ENCODE results near the gene ZNF687.
"Not testable (repeated sequence)": the region's sequence is repeated elsewhere in the genome, so short reads cannot be mapped to it uniquely, and the experiment has no call there.

The ZNF687 gene, protein sequence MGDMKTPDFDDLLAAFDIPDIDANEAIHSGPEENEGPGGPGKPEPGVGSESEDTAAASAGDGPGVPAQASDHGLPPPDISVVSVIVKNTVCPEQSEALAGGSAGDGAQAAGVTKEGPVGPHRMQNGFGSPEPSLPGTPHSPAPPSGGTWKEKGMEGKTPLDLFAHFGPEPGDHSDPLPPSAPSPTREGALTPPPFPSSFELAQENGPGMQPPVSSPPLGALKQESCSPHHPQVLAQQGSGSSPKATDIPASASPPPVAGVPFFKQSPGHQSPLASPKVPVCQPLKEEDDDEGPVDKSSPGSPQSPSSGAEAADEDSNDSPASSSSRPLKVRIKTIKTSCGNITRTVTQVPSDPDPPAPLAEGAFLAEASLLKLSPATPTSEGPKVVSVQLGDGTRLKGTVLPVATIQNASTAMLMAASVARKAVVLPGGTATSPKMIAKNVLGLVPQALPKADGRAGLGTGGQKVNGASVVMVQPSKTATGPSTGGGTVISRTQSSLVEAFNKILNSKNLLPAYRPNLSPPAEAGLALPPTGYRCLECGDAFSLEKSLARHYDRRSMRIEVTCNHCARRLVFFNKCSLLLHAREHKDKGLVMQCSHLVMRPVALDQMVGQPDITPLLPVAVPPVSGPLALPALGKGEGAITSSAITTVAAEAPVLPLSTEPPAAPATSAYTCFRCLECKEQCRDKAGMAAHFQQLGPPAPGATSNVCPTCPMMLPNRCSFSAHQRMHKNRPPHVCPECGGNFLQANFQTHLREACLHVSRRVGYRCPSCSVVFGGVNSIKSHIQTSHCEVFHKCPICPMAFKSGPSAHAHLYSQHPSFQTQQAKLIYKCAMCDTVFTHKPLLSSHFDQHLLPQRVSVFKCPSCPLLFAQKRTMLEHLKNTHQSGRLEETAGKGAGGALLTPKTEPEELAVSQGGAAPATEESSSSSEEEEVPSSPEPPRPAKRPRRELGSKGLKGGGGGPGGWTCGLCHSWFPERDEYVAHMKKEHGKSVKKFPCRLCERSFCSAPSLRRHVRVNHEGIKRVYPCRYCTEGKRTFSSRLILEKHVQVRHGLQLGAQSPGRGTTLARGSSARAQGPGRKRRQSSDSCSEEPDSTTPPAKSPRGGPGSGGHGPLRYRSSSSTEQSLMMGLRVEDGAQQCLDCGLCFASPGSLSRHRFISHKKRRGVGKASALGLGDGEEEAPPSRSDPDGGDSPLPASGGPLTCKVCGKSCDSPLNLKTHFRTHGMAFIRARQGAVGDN

DNA sequence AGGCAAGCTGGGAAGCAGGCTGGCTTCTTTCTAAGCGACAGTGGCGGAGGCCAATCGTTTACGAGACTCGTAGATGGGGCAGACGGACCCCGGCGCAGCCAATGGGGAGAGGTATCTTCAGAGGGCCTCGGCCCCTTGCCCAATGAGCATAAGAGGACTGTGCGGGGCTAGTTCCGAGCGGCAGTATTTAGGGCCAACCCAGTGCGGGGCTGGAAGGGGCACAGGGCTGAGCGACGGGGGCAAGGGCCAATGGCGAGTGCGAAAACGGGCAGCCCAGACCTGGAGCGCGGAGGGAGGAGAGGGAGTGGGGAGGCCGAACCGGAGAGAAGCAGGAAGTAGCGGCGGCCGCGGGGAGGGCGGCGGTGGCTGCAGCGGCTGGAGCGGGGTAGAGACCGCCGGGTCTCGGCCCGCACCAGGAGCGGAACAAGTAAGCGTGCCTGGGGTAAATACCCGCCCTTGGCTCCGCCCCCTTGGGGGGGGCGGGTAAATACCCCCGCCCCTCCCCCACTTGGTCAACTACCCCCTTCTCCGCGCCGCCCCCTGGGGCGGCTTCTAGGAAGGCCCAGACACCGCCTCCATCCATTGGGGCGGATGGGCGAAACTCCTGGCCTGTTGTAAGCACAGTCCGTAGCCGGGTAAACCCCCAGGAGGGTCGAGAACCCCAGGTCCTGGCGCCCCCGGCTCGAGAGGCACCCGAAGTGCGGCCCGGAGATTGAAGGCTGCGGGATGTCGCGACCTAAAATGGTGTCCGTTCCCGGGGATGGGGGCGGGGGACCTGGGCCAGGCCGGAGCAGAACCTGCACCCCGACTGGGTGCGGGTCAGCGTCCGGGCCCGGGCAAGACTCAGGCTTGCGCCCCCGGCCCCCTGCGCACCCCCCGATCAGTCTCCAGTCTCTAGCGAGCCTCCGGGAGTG, at the start of gene ZNF687:
Gene ZNF687, plus strand, starts transcription at position 331 of the 914 bp plus-strand sequence. CDS start 3,993 bp downstream, outside the sequence.
- DNase-seq (ENCODE audit: low spot score) = peak; percentile 99

DNA sequence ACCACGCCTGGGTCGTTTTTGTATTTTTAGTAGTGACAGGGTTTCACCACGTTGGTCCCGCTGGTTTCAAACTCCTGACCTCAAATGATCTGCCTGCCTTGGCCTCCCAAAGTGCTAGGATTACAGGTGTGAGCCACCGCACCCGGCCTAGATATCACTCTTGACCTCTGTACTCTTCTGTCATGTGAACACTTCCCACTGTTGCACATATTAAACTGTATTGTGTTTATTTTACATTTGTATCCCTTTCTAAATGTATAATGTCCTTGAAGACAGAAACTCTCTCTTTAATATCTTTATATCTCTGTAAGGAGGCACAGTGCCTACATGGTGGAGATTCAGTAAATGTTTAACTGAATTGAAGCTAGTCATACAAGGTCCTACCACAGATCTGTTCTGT, 46.9 kb upstream of the ZNF687 start:
- DNase-seq (ENCODE audit: low spot score) = no peak

DNA sequence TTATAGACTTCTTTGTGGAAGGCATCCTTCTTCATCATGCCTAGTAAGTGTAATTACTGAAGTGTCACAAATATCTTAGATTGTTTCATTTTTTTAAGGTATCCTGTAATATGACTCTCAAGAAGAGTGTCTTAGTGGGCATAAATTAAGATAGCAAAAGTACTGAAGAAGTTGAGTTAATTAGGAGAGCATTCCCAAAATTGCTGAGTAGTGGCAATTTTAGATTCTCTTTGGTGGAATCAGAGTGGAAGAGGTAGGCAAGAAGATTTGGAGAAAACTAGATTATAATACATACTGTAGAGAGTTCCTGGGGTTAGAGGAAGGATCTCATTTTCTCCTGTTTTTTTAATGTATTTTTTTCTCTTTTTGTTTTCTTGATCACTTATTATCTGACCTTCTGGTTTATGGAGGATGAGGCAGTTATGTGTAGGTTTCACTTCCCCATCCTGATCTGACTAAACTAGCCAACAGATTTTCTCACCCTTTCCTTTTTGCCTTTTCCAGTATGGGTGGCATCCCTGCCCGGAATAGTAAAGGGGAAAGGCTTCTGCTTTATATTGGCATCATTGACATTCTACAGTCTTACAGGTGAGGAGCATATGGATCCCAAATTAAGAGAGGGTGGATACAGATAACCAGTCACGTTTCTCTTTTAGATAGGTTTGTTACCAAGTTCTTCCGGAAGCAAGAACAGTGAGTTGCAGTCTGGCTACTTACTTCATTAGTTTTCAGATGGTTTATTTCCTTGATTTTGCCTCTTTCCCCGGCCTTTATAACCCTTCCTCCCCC, 44.2 kb upstream of the ZNF687 start:
- no peak for DNase-seq (ENCODE audit: low spot score)

DNA sequence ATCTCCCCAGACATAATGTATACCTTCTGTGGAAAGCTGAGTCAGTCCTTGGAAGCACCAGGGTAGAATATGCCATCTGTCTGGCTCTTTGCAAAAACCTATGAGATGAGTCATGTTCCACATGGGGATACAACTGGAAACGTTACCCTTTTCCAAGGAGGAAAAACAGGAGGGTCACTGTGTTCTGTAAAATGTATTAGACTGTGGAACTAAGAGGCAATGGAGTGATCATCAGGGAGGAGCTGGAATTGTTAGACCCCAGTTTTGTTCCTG, 43.7 kb upstream of the ZNF687 start:
- DNase-seq (ENCODE audit: low spot score) = no peak

DNA sequence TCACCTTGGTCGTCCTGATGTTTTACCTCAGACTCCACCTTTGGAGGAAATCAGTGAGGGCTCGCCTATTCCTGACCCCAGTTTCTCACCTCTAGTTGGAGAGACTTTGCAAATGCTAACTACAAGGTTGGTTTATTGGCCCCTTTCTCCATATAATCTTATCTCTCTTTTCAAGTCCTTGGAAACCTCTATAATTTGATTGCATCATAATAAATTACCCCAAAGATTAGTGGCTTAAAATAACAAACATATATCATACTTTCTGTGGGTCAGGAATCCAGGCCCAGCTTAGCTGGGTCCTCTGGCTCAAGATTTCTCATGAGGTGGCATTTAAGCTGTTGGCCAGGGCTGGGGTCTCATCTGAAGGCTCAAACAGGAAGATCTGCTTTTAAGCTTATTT, 39.7 kb upstream of the ZNF687 start:
- DNase-seq (ENCODE audit: low spot score) = no peak

DNA sequence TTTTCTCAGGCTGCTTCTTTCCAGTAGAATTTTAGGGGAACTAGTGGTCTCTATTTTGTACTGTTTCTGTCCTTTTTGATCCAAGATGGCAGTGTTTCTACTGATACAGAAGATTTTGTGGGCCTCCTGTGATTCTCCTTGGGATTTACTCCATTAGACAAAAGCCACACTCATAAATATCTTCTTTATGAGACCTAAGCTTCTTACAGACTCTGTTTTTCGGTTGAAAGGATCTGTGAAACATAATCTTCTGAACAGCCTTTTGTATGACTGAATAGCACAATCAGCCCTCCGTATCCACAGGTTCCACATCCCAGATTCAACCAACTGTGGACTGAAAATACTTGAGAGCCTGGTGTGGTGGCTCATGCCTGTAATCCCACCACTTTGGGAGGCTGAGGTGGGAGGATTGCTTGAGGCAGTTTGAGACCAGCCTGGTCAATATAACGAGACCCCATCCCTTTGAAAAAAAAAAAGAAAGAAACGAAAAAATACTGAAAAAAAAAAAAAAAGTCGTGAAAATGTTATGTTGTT, 38.3 kb upstream of the ZNF687 start:
- no peak for DNase-seq (ENCODE audit: low spot score)

DNA sequence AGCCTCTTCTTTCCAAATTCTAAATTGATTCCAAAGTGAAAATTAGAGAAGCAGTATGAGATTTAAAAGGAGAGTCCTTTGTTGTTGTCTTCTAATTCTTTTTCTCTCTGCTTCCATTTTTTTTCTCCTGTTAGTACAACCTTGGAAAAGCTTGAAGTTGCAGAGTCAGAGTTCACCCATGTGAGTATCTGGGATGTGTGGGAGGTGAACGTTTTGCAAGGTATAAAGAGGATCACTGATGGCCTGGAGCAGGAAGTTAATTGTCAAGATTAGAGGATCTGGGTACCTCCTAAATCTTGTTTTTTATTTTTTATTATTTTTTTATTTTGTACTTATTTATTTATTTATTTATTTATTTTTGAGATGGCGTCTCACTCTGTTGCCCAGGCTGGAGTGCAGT, 35.3 kb upstream of the ZNF687 start:
- no peak for DNase-seq (ENCODE audit: low spot score)

DNA sequence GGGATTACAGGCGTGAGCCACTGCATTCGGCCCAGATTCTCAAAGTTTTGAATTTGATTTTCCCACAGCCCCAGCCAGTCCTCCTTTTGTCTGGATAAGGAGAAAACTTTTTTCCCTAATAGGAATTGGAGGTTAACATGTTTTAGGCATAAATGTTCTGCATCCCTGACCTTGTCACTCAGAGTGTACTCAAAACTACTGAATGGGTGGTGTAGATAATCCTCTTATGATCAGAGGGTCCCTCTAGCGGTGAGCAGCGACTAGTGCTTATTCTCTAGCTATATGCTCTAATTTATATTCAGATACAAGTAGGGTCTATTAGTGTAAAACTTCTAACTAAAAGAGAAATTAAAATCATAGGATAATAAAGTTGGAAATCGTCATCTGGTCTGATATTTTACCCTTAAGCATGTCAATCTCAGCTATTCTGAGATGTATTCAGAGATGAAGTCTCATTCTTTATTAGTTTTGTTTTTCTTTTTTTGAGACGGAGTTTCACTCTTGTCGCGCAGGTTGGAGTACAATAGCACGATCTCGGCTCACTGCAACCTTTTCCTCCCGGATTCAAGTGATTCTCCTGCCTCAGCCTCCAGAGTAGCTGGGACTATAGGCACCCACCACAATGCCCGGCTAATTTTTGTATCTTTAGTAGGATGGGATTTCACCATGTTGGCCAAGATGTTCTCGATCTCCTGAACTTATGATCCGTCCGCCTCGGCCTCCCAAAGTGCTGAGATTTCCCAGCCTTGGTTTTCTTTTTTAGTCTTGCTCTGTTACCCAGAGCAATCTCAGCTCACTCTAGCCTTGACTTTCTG, 30.2 kb upstream of the ZNF687 start:
- peak; percentile 80 for DNase-seq (ENCODE audit: low spot score)

DNA sequence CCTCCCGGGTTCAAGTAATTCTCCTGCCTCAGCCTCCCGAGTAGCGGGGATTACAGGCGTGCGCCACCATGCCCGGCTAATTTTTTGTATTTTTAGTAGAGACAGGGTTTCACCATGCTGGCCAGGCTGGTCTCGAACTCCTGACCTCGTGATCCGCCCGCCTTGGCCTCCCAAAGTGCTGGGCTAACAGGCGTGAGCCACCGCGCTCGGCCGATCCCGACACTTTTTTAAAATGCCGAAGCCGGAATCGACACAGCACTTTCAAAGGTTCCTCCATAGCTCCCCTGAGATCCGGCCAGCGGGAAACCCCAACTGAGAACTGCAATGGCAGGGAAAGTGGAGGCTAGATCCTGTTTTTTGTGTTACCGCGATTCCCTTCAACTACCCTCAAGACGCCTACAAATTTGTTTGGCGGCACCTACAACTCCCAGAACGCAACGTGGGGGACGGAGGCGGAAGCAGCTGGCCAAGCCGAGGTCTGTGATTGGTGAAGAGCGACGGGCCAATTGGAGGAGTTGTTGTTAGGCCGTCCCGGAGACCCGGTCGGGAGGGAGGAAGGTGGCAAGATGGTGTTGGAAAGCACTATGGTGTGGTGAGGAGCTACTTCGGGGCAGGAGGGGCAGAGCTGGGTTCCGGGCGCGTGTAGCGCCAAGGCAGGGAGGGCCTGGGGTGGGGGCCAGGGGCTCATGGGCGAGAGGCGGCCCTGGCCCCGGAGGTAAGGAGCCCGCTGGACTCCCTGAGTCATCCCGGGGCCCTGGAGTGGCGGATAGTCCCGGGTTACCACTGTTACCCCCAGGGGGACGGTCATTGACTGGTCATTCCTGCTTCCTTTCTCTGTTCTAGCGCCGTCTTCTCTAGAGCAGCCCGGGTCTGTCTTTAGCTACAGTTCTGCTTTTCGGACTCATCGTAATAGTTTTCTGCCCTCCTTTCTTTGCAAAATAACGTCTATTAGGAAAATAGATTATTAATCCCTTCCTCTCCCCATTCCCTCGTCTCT, 27.6 kb upstream of the ZNF687 start, which contains the start of gene PSMD4:
Gene PSMD4, plus strand, starts transcription at position 518 of the 997 bp plus-strand sequence. Its CDS starts 49 bp downstream, at position 567.
- peak; percentile 99 for DNase-seq (ENCODE audit: low spot score)

DNA sequence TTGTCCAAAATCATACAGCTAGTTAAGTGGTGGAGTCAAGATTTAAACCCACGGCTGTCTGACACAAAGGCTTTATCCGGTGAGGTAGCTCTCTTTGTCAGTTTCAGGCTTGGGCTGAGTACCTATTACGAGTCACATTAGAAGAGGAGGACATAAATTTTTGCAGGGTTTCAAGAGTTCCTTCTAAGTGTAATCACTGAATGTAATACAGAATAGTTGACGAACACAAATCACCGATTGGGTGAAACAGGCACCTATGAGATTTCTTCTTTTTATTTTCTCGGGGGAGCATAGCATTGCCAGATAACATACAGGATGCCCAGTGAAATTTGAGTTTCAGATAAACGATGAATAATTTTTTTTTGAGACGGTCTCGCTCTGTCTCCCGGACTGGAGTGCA, 26.7 kb upstream of the ZNF687 start:
- DNase-seq (ENCODE audit: low spot score) = no peak

DNA sequence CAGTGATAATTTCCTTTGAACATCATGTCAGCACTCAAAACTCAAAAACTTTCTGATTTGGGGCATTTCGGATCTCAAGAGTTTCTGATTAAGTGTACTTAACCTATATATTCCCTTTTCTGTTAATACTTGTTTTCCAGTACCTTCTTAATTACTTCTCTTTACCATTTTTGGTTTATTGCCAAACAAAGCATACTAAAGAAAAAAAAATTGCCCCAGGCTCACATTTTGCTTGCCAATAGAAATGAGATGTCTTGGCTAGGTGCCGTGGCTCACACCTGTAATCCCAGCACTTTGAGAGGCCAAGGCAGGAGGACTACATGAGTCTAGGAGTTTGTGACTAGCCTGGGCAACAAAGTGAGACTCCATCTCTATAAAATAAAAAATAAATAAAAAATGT, 22.7 kb upstream of the ZNF687 start:
- DNase-seq (ENCODE audit: low spot score) = no peak

DNA sequence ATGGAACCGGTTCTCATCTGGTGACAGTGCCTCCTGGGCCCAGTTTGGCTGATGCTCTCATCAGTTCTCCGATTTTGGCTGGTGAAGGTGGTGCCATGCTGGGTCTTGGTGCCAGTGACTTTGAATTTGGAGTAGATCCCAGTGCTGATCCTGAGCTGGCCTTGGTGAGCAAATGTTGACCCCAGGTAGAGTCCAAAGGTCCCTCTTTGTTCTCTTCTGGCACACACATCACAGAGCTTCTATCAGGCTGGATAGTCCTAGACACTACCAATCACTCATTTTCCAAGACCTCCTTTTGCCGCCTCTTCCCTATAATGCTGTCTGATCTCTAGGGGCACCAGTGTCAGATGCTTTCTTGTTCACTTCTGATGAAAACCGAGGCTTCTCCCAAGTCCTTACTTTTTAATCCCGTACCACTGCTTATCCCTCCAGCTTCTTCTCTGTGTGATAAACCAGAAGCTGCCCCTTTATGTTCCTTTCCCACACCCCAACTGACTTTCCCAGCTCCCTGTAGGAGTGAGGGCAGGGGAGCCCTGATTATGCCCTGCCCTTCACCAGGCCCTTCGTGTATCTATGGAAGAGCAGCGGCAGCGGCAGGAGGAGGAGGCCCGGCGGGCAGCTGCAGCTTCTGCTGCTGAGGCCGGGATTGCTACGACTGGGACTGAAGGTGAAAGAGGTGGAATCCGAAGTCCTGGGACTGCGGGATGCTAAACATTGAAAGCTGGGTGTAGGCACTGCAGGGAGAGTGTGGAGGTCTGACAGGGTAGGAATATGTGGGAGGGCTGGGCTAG, 16.5 kb upstream of the ZNF687 start:
- no peak for DNase-seq (ENCODE audit: low spot score)

DNA sequence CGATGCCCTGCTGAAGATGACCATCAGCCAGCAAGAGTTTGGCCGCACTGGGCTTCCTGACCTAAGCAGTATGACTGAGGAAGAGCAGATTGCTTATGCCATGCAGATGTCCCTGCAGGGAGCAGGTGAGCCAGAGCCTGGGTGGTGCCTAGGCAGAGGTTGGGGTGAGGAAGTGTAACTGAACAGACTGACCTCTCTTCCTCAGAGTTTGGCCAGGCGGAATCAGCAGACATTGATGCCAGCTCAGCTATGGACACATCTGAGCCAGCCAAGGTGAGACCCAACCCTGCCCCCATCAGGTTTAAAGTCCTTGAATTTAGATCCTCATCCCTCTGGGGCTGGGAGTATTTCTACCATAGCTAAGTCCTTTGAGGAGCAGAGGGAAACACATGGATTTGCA, 15.8 kb upstream of the ZNF687 start:
- DNase-seq (ENCODE audit: low spot score) = no peak

DNA sequence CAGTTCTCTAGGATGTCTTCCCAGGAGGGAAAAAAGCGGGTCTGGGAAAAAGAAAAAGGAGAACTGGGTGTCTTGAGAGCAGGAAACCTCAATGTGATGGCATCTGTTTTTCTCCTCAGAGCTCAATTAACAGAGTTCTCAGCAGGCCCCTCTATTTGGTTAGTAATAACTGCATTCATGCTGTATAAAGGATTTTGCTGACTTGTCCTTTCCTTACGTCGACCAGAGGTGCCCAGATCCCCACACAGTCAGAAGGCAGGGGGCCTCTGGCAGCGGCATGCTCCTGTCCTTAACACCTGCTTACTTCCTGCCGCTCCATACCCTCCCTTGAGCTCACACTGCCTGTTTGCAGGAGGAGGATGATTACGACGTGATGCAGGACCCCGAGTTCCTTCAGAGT, 15.3 kb upstream of the ZNF687 start:
- no peak for DNase-seq (ENCODE audit: low spot score)

DNA sequence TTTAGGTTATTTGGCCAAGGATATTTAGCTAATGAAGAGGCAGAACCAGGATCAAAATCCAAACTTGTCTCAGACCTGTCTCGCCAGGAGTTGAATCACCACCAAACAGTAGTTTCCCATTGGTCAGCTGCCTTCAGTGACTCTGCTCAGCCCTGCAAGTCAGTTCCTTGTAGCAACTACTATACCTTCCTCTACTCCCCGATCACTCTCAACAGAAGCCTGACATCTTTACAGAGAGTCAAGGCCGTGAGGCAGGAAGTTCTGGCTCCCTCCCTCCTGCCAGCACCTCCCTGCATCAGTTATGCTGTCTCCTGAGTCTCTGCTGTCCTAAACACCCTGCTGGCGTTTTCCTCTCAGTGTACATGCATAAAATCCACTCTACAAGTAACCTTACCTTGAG, 14.3 kb upstream of the ZNF687 start:
- DNase-seq (ENCODE audit: low spot score) = no peak

DNA sequence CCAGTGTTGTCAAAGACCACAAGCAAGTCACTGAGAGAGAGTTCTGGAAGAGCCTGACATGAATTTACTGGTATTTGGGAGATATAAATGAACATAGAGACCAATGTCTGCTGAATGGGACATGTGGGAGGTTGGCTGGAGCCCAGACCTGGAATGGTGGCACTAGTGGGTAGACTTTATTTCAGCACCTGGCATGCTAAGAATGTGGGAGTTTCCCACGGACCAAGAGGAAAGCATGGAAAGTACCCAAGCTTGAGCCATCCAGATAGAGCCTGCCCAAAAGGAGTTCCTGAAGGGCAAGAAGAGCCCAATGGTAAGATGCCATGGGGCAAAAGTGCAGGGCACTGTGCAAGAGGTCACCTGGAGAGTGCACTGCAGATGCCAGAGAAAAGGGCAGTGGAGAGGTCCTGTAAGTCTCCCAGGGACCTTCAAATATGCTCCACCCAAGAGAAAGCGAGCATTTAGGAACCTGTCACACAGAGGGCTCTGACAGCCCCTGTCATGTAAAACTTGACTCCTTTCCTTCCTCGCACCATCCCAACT, 8.1 kb upstream of the ZNF687 start:
- DNase-seq (ENCODE audit: low spot score) = no peak

DNA sequence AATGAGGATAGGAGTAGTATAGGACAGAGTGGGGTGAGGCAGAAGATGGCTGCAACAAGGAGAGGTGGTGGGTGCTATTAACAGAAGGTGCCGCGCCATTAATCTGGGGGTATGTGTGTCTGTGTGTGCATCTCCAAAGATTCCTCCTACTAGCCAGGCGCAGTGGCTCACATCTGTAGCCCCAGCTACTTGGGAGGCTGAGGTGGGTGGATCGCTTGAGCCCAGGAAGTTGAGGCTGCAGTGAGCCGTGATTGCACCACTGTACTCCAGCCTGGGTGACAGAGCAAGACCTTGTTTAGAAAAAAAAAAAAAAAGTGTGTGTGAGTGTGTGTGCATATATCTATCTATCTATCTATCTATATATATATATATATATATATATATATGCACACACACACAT, 6.8 kb upstream of the ZNF687 start:
- not testable (repeated sequence) for DNase-seq (ENCODE audit: low spot score)
